Measurements from ENCODE around the gene ASPSCR1.

Gene ASPSCR1

GRCh38 chr17:81952792-81953228 is 24.6 kb upstream of the ASPSCR1 start:
- TF ChIP-seq POLR2AphosphoS5 (IDR thresholded peaks at IDR 0.05; ENCODE audit: low read depth, low read length) (no peak), TAF1 (IDR thresholded peaks at IDR 0.05; ENCODE audit: borderline replicate concordance, insufficient read depth, low read length) (no peak), REST (IDR thresholded peaks at IDR 0.05; ENCODE audit: insufficient read depth in 1 of 2, low read depth in 2 of 2, low read length in 2 of 2) (no peak), FOXP2 (optimal IDR thresholded peaks at IDR 0.05; ENCODE audit: borderline replicate concordance, extremely low read depth, extremely low read length, insufficient read depth) (no peak), SIN3A (IDR thresholded peaks at IDR 0.05; ENCODE audit: borderline replicate concordance, insufficient read depth, low read length) (no peak)

- TF ChIP-seq POLR2AphosphoS5 (IDR thresholded peaks at IDR 0.05; ENCODE audit: low read depth, low read length) (no peak), TAF1 (IDR thresholded peaks at IDR 0.05; ENCODE audit: borderline replicate concordance, insufficient read depth, low read length) (no peak), FOXP2 (optimal IDR thresholded peaks at IDR 0.05; ENCODE audit: borderline replicate concordance, extremely low read depth, extremely low read length, insufficient read depth) (no peak), REST (IDR thresholded peaks at IDR 0.05; ENCODE audit: insufficient read depth in 1 of 2, low read depth in 2 of 2, low read length in 2 of 2) (no peak), SIN3A (IDR thresholded peaks at IDR 0.05; ENCODE audit: borderline replicate concordance, insufficient read depth, low read length) (no peak)
Observed at GRCh38 chr17:81954131-81955057, 23.0 kb upstream of the ASPSCR1 start.

- TF ChIP-seq REST (IDR thresholded peaks at IDR 0.05; ENCODE audit: insufficient read depth in 1 of 2, low read depth in 2 of 2, low read length in 2 of 2) (no peak), TAF1 (IDR thresholded peaks at IDR 0.05; ENCODE audit: borderline replicate concordance, insufficient read depth, low read length) (no peak)
Observed at GRCh38 chr17:81955058-81955681, 22.3 kb upstream of the ASPSCR1 start.

- TF ChIP-seq TAF1 (IDR thresholded peaks at IDR 0.05; ENCODE audit: borderline replicate concordance, insufficient read depth, low read length) (no peak), REST (IDR thresholded peaks at IDR 0.05; ENCODE audit: insufficient read depth in 1 of 2, low read depth in 2 of 2, low read length in 2 of 2) (no peak), SIN3A (IDR thresholded peaks at IDR 0.05; ENCODE audit: borderline replicate concordance, insufficient read depth, low read length) (no peak), POLR2AphosphoS5 (IDR thresholded peaks at IDR 0.05; ENCODE audit: low read depth, low read length) (no peak), FOXP2 (optimal IDR thresholded peaks at IDR 0.05; ENCODE audit: borderline replicate concordance, extremely low read depth, extremely low read length, insufficient read depth) (no peak)
Observed at GRCh38 chr17:81955756-81956544, 21.5 kb upstream of the ASPSCR1 start.
